Endothelial cell of umbilical vein (primary cell): ENCODE measurements around the gene SRSF3. TPM values are rescaled to one million over a fixed set of nuclear protein-coding genes. Genes with fewer than 3 reads are reported as not detected.
A peak's percentile ranks its signal among the peaks of the same experiment; 100 is the strongest.
"Not testable (repeated sequence)": the region's sequence is repeated elsewhere in the genome, so short reads cannot be mapped to it uniquely, and the experiment has no call there.

Source experiments
- BruUV-seq: library from RNA; stranded (reverse); fragments of 400-500 nt; replicated peaks from 2 replicates; lab custom pipeline; 2021; lab: Mats Ljungman, UMichigan
- CTCF ChIA-PET: fragments of 300-600, 350-600 bp; sonication (Branson Sonifier 250); formaldehyde crosslinking; loops from one replicate; lab custom pipeline; 2021; ENCODE audit warnings: antibody characterized with exemption, inconsistent platforms; lab: Charles Lee
- POLR2A ChIA-PET: fragments of 300-600, 350-600 bp; sonication (Branson Sonifier 250); formaldehyde crosslinking; loops from one replicate; lab custom pipeline; 2021; ENCODE audit warnings: antibody characterized with exemption, inconsistent platforms; lab: Charles Lee
- DNase-seq: peaks from one replicate; pipeline ENCODE4 v3.0.0-alpha.2; 2011; ENCODE audit warnings: low read depth, low spot score
- FAIRE-seq: peaks from 2 replicates; lab custom pipeline; 2011; peaks lifted over from hg19 to GRCh38; lab: Jason Lieb, UNC
- H2AFZ ChIP-seq: 2 replicates; pipeline ENCODE4 v1.6.0; 2012; ENCODE audit warnings: low read depth, low read length, control low read depth, inconsistent platforms
- H3K27ac ChIP-seq: 2 replicates; pipeline ENCODE4 v1.5.1; 2011; ENCODE audit warnings: low read depth, mild to moderate bottlenecking, control low read depth, low read length, moderate library complexity; ENCODE audit not compliant: insufficient read depth
- H3K27me3 ChIP-seq, 2 experiments: 2 replicates each; pipeline versions ENCODE4 v1.6.0 to v1.6.1; 2011; ENCODE audit warnings: low read length in 2 of 2, mixed read lengths in 1 of 2; ENCODE audit not compliant: control insufficient read depth in 2 of 2, insufficient read depth in 2 of 2
- H3K36me3 ChIP-seq, 2 experiments: 2 replicates in 1 of 2; 3 replicates in 1 of 2; pipeline ENCODE4 v1.5.1; 2011; ENCODE audit warnings: low read length in 2 of 2, mild to moderate bottlenecking in 1 of 2, moderate library complexity in 1 of 2; ENCODE audit not compliant: control insufficient read depth in 2 of 2, insufficient read depth in 2 of 2; ENCODE audit errors: extremely low read depth in 1 of 2
- H3K4me1 ChIP-seq: 3 replicates; pipeline ENCODE4 v1.5.1; 2011; ENCODE audit warnings: mild to moderate bottlenecking, low read length; ENCODE audit not compliant: control insufficient read depth, insufficient read depth; ENCODE audit errors: extremely low read depth
- H3K4me2 ChIP-seq: 2 replicates; pipeline ENCODE4 v1.6.1; 2011; ENCODE audit warnings: low read length, control low read depth, mixed read lengths; ENCODE audit not compliant: insufficient read depth
- H3K4me3 ChIP-seq, 3 experiments: fragments of 200-600 bp in 1 of 3; sonication (generic), shearing (Covaris generic) in 1 of 3; replicated peaks in 1 of 3; 2 replicates each; pipeline ENCODE4 v1.5.1; 2011 to 2016; ENCODE audit warnings: control low read depth in 3 of 3, low read length in 3 of 3, mild to moderate bottlenecking in 2 of 3, inconsistent platforms in 1 of 3, low read depth in 1 of 3, moderate library complexity in 1 of 3; ENCODE audit not compliant: insufficient read depth in 1 of 3
- H3K79me2 ChIP-seq: 2 replicates; pipeline ENCODE4 v1.6.0; 2012; ENCODE audit warnings: low read length, inconsistent platforms; ENCODE audit not compliant: control insufficient read depth, insufficient read depth
- H3K9ac ChIP-seq: replicated peaks from 2 replicates; pipeline ENCODE3; 2011; ENCODE audit warnings: low read length, control low read depth; ENCODE audit not compliant: insufficient read depth; ENCODE audit errors: extremely low read depth
- H3K9me1 ChIP-seq: replicated peaks from 3 replicates; pipeline ENCODE4 v1.6.0; 2011; ENCODE audit warnings: mild to moderate bottlenecking, low read length; ENCODE audit not compliant: control insufficient read depth, insufficient read depth; ENCODE audit errors: extremely low read depth
- H3K9me3 ChIP-seq: replicated peaks from 2 replicates; pipeline ENCODE4 v1.5.1; 2012; ENCODE audit warnings: low read length, inconsistent platforms; ENCODE audit not compliant: control insufficient read depth, insufficient read depth
- H4K20me1 ChIP-seq: replicated peaks from 2 replicates; pipeline ENCODE3; 2011; ENCODE audit warnings: mild to moderate bottlenecking, low read length; ENCODE audit not compliant: control insufficient read depth, insufficient read depth; ENCODE audit errors: extremely low read depth
- MYC ChIP-seq: IDR thresholded peaks from one replicate; pipeline ENCODE4 v1.6.1; 2011; ENCODE audit warnings: mild to moderate bottlenecking, low read depth, low read length
- POLR2A ChIP-seq: IDR thresholded peaks from 2 replicates; pipeline ENCODE4 v1.6.1; 2012; ENCODE audit warnings: low read depth, mild to moderate bottlenecking, control low read depth, low read length
- POLR2AphosphoS5 ChIP-seq: IDR thresholded peaks from 2 replicates; pipeline ENCODE4 v1.6.1; 2012; ENCODE audit warnings: low read depth, mild to moderate bottlenecking, control low read depth, low read length, moderate library complexity; ENCODE audit not compliant: insufficient read depth
- dilution Hi-C: fragments of 300-500 bp; cut with MboI; formaldehyde crosslinking; loops from one replicate; pipeline ENCODE4 v1.15.0; 2019; ENCODE audit warnings: low sequenced_read_pairs; ENCODE audit not compliant: extremely low pct_ligation_motif_present
- intact Hi-C: fragments of 100-400 bp; cut with micrococcal nuclease; formaldehyde crosslinking; loops from one replicate; pipeline ENCODE4 v1.10.0; 2022
- polyA plus RNA-seq, 4 experiments: library from polyadenylated mRNA; depleted of rRNA in 3 of 4; stranded (reverse) in 3 of 4; unstranded in 1 of 4; fragments of >200 nt; gene quantifications; 2 replicates each; pipeline versions ENCODE4 v1.2.1 to v1.2.3, GENCODE V29; 2011 to 2012; ENCODE audit warnings: missing spikeins in 1 of 4
- total RNA-seq: library from RNA; stranded (reverse); gene quantifications from 2 replicates; pipeline ENCODE4 v1.2.3, GENCODE V29; 2021
- TF ChIP-seq, protein P1 (sequence below): IDR thresholded peaks from 2 replicates; pipeline ENCODE4 v1.6.1; 2011; ENCODE audit not compliant: insufficient read depth, insufficient read length

Gene SRSF3
- total and polyA plus RNA-seq, 2 donors (not counting 3 experiments of a cell fraction or from before 2014, with no cell fraction given): 317 to 393 TPM

DNA sequence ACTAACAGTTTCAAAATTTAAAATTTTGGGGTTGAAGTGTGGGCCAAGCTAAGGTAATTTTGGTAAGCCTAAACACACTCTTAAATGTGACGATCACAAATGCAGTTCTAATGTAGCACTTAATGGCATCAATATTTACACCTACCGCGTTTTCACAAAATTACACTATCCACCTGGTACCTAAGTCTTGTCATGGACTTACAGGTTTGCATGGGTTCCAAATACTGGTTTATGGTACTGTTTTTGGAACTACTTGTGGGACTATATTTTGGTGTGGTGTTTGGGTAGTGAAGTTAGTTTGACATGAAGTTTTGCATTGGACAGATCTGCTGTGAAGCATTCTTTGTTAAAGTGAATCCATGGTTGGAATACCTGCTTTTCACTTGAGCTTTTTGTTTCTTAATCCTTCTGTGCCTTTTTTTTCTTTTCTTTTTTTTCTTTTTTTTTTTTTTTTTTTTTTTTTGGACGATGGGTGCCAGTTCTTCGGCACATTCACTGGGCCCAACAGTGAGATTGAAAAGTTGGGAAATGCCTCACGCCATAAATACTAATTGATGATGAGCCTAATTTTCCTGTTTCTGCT is 6.5 kb downstream of the SRSF3 start:
- Histone ChIP-seq H4K20me1 (peaks cover 42% of the 10 kb centered on the region), H2AFZ (no peak overlapping the region), H3K4me2 (peak overlapping the region; percentile 96), H3K36me3 (peaks cover 61 to 74% of the 10 kb centered on the region in 2 experiments), H3K4me3 (no peak overlapping the region), H3K79me2 (peaks cover 98% of the 10 kb centered on the region), H3K27me3 (no peaks in the 10 kb centered on the region), H3K9ac (no peak overlapping the region), H3K27ac (no peak overlapping the region), H3K4me1 (peaks cover 27% of the 10 kb centered on the region), H3K9me1 (no peaks in the 10 kb centered on the region), H3K9me3 (no peaks in the 10 kb centered on the region)
- peak; percentile 26 for TF ChIP-seq POLR2AphosphoS5
- peak; percentile 56 for TF ChIP-seq POLR2A
- TF ChIP-seq MYC: no peak
- TF ChIP-seq, protein P1, sequence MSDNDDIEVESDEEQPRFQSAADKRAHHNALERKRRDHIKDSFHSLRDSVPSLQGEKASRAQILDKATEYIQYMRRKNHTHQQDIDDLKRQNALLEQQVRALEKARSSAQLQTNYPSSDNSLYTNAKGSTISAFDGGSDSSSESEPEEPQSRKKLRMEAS: no peak
- intact Hi-C loops (no loop called here), dilution Hi-C loops (no loop called here)
- CTCF ChIA-PET: interaction anchor here (1.0 kb wide), 1 partner anchor 15 kb away, joined by 4 read pairs; no protein-coding TSS in a partner anchor
- BruUV-seq: no TSS peak
- FAIRE-seq (no peak), DNase-seq (no peak)
- POLR2A ChIA-PET: interaction anchor here (0.6 to 1.4 kb wide), 4 partner anchors 54 to 200 kb away, joined by 3 to 4 read pairs (median 3); partner anchors contain the start of gene CDKN1A

DNA sequence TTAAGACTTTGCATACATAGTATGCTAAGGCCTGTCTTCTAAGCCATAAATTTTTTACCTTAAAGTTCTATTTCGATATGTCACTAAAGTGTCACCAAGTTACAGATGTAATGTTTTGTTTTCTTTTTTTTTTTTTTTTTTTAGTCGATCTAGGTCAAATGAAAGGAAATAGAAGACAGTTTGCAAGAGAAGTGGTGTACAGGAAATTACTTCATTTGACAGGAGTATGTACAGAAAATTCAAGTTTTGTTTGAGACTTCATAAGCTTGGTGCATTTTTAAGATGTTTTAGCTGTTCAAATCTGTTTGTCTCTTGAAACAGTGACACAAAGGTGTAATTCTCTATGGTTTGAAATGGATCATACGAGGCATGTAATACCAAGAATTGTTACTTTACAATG is 7.7 kb downstream of the SRSF3 start:
- H3K9me3 ChIP-seq, BruUV-seq, H3K4me2 ChIP-seq, H3K27ac ChIP-seq, FAIRE-seq, DNase-seq, H2AFZ ChIP-seq, POLR2A ChIA-PET, H3K27me3 ChIP-seq, H3K9me1 ChIP-seq, H3K4me3 ChIP-seq, dilution Hi-C loops, H3K9ac ChIP-seq, intact Hi-C loops: not testable (repeated sequence)
- CTCF ChIA-PET: interaction anchor here (0.6 kb wide), 1 partner anchor 474 kb away, joined by 3 read pairs; no protein-coding TSS in a partner anchor
- H3K79me2 ChIP-seq: peaks cover 92% of the 10 kb centered on the region
- peaks cover 27% of the 10 kb centered on the region for H3K4me1 ChIP-seq
- peaks cover 41% of the 10 kb centered on the region for H4K20me1 ChIP-seq
- peaks cover 63 to 79% of the 10 kb centered on the region in 2 experiments for H3K36me3 ChIP-seq
